ENCODE results near the gene TRIM47. TPM values are rescaled to one million over a fixed set of nuclear protein-coding genes. Genes with fewer than 3 reads are reported as not detected.

Gene TRIM47
- total and polyA plus RNA-seq, 2 of the 13 experiments (the other 11 are each of a cell fraction or from before 2014, with no cell fraction given): 33.5 to 82.0 TPM

GRCh38 chr17:75876938-75877751 is 1.2 kb downstream of the TRIM47 start (continued):
- TF ChIP-seq ZBTB1 (CRISPR knock-in tag; IDR thresholded peaks at IDR 0.05; ENCODE audit: borderline replicate concordance): no peak
- TF ChIP-seq ZNF121 (CRISPR knock-in tag; IDR thresholded peaks at IDR 0.05): no peak
- peak in 1 of 2 experiments; percentile 45; a peak in 1 of 4 replicates for TF ChIP-seq REST (IDR thresholded peaks at IDR 0.05; ENCODE audit: borderline replicate concordance in 1 of 2, low read depth in 1 of 2, low read length in 2 of 2)
- no peak for TF ChIP-seq TARDBP (CRISPR knock-in tag; IDR thresholded peaks at IDR 0.05)
- TF ChIP-seq JUNB (CRISPR knock-in tag; IDR thresholded peaks at IDR 0.05; ENCODE audit: borderline replicate concordance): no peak; the same call in 1 of the 2 replicates
- peak; percentile 9; the same call in 1 of the 2 replicates for TF ChIP-seq ZIK1 (CRISPR knock-in tag; IDR thresholded peaks at IDR 0.05; ENCODE audit: borderline replicate concordance, low read depth)
- TF ChIP-seq RAD21 (CRISPR knock-in tag; IDR thresholded peaks at IDR 0.05): no peak; the same call in 1 of the 2 replicates
- TF ChIP-seq FOXO4 (CRISPR knock-in tag; conservative IDR thresholded peaks at IDR 0.05): 0 out of 2 replicates have a peak, but pooled peaks have one; percentile 87
- TF ChIP-seq UBTF (CRISPR knock-in tag; IDR thresholded peaks at IDR 0.05): peak; percentile 19; the same call in 1 of the 2 replicates
- TF ChIP-seq RCOR2 (CRISPR knock-in tag; IDR thresholded peaks at IDR 0.05): no peak
- TF ChIP-seq RFX3 (CRISPR knock-in tag; IDR thresholded peaks at IDR 0.05): no peak
- no peak for TF ChIP-seq NONO (IDR thresholded peaks at IDR 0.05)
- TF ChIP-seq NONO (CRISPR knock-in tag; conservative IDR thresholded peaks at IDR 0.05): peak; percentile 17
- no peak for TF ChIP-seq MTERF4 (CRISPR knock-in tag; IDR thresholded peaks at IDR 0.05)
- TF ChIP-seq RFX1 (IDR thresholded peaks at IDR 0.05): no peak
- TF ChIP-seq CC2D1A (CRISPR knock-in tag; IDR thresholded peaks at IDR 0.05): no peak
- TF ChIP-seq ZNF18 (CRISPR knock-in tag; IDR thresholded peaks at IDR 0.05; ENCODE audit: insufficient replicate concordance): peak; percentile 86
- 0 out of 2 replicates have a peak, but pooled peaks have one; percentile 3 for TF ChIP-seq DNMT1 (CRISPR knock-in tag; IDR thresholded peaks at IDR 0.05)

Measured in HepG2 (cell line).